ENCODE results near the gene FKBP6. TPM values are rescaled to one million over a fixed set of nuclear protein-coding genes. Genes with fewer than 3 reads are reported as not detected.
A peak's percentile ranks its signal among the peaks of the same experiment; 100 is the strongest.
"Not testable (repeated sequence)": the region's sequence is repeated elsewhere in the genome, so short reads cannot be mapped to it uniquely, and the experiment has no call there.

FKBP6 gene
- total RNA-seq, 4 donors from 2014 or later = not detected

DNA sequence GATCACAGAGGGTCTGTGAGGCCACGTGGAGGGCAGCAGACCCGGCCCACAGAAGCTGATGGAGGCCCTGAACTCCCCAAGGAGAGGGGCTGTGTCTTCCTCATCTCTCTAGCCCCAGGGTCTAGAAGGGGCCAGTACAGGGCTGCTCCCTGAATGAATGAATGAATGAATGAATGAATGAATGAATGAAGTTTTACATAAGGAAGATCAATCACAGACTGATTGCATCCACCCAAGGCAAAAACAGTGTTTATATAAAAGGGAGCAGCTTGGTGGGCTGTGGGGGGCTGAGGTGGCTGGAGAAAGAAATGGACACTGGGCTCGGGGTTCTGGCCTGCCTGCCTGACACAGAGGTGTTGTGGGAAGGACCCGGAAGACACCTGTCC, 14.4 kb upstream of the FKBP6 start:
- DNase-seq = no peak
- intact Hi-C loops (cut with DNase I) = no loop called here
- H3K4me1 ChIP-seq = peaks cover 0 to 9% (median 7%) of the 10 kb centered on the region in 3 donors
- H3K9me3 ChIP-seq = no peaks in the 10 kb centered on the region
- no peak overlapping the region for H3K4me3 ChIP-seq
- 58 to 92% methylated on average over 2 to 4 of the region's 4 CpGs for WGBS, 2 donors
- no peak for TF ChIP-seq CTCF (IDR thresholded peaks at IDR 0.05)
- no peak for TF ChIP-seq POLR2A (IDR thresholded peaks at IDR 0.05)
- no peak overlapping the region for H3K27ac ChIP-seq
- no peaks in the 10 kb centered on the region for H3K36me3 ChIP-seq
- no peaks in the 10 kb centered on the region for H3K27me3 ChIP-seq

DNA sequence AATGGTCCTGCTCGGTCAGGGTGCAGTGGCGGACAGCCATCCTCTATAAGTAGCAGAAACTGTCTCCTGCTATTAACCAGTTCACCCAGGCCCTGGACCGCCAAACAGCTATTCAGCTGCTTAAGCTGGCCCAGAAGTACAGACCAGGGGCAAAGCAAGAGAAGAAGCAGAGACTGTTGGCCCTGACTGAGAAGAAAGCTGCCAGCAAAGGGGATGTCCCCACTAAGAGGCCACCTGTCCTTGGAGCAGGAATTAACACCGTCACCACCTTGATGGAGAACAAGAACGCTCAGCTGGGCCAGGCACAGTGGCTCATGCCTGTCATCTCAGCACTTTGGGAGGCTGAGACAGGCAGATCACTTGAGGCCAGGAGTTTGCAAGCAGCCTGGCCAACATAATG, 13.7 kb upstream of the FKBP6 start:
- intact Hi-C loops (cut with DNase I) = no loop called here
- H3K27ac ChIP-seq = no peak overlapping the region
- no peak overlapping the region for H3K4me3 ChIP-seq
- no peaks in the 10 kb centered on the region for H3K27me3 ChIP-seq
- DNase-seq = no peak
- 55 to 69% methylated on average over 2 to 4 of the region's 5 CpGs for WGBS, 2 donors
- H3K36me3 ChIP-seq = no peaks in the 10 kb centered on the region
- TF ChIP-seq POLR2A (IDR thresholded peaks at IDR 0.05) = no peak
- TF ChIP-seq CTCF (IDR thresholded peaks at IDR 0.05) = no peak
- peaks cover 0 to 3% (median 1%) of the 10 kb centered on the region in 3 donors for H3K4me1 ChIP-seq
- H3K9me3 ChIP-seq = no peaks in the 10 kb centered on the region

DNA sequence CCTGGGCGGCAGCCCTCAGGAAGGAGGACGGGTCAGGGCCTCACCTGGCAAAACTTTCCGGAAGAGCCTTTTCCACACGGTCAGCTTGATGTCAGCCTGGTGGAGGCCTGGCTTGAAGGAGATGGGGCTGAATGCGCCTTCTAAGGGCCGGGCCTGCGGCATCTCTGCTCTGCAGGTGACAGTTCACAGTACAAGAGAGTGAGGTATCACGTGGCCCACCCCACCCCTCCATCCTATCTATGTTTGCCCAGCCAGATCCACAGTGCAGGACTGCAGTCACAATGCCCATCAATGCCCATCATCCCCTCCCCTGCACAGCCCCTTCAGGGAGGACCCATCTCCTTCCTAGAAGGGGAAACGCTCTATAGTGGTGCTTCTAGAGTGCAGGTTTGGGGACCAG, 11.4 kb upstream of the FKBP6 start:
- no peak overlapping the region for H3K27ac ChIP-seq
- TF ChIP-seq CTCF (IDR thresholded peaks at IDR 0.05) (no peak), POLR2A (IDR thresholded peaks at IDR 0.05) (no peak)
- H3K27me3 ChIP-seq = no peaks in the 10 kb centered on the region
- no peak overlapping the region for H3K4me3 ChIP-seq
- no peaks in the 10 kb centered on the region for H3K9me3 ChIP-seq
- no peaks in the 10 kb centered on the region for H3K4me1 ChIP-seq
- intact Hi-C loops (cut with DNase I) = no loop called here
- DNase-seq = no peak
- H3K36me3 ChIP-seq = no peaks in the 10 kb centered on the region
- WGBS, 2 donors = 87 to 94% methylated on average over 5 to 8 of the region's 9 CpGs

DNA sequence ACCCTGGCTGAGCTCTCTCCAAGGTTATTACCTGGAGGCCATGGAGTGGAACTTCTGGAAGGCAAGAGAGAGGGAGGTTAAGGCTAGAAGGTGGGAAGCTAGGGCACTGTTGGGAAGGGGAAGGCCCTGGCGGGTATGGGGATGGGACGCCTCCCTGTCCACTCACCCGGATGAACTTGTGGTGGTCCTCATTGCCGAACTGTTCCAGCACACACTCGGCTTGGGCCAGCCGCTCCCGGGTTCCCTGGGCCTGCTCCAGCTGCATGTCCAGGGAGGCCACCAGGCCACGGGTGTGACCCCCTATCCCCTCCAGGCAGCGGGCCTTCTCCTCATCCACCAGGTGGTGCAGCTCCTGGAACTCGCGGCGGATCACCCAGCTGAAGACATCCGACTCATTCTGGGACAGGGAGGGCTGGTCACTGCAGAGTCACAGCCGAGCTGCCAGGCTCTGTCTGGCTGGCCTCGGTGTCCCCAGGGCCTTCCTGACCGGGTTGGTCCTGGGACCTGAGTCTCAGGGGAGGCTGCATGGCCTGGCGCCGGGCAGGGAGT, 9.2 kb upstream of the FKBP6 start:
- H3K4me1 ChIP-seq; H3K27me3 ChIP-seq; H3K36me3 ChIP-seq; H3K4me3 ChIP-seq; intact Hi-C loops (cut with DNase I); H3K27ac ChIP-seq; DNase-seq; H3K9me3 ChIP-seq: not testable (repeated sequence)
- WGBS, 2 donors = 87 to 88% methylated on average over 3 to 5 of the region's 18 CpGs

GRCh38 chr7:73319541-73319940, 8.4 kb upstream of the FKBP6 start:
- H3K4me3 ChIP-seq; H3K27ac ChIP-seq; intact Hi-C loops (cut with DNase I); H3K9me3 ChIP-seq; H3K36me3 ChIP-seq; DNase-seq; H3K27me3 ChIP-seq: not testable (repeated sequence)
- peaks cover 0 to 10% (median 4%) of the 10 kb centered on the region in 3 donors for H3K4me1 ChIP-seq
- no CpG with 5 or more reads among the region's 9 CpGs for WGBS, 2 donors

DNA sequence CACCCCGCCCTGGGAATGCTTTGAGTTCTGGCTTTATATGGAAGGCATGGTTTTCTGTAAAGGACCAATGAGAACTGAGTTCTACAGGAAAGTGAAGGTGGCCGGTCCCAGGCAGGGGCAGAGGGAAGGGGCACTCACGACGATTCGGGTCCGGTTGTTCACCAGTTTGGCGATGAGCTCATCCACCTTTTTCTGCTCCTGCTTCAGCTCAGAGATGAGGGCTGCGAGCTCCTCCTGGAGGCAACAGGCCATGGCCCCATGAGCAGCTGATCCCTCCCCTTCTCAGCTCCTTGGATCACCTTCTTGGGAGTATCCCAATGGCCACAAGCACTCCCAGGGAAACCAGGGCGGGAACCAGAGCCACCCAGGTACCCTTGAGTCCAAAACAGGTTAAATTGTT, 8.0 kb upstream of the FKBP6 start:
- 90% methylated on average over 2 of the region's 9 CpGs; no CpG with 5 or more reads in 1 of the 2 donors for WGBS, 2 donors
- not testable (repeated sequence) for H3K27me3 ChIP-seq, H3K27ac ChIP-seq, H3K9me3 ChIP-seq, H3K4me3 ChIP-seq, H3K36me3 ChIP-seq, DNase-seq
- peaks cover 0 to 11% (median 4%) of the 10 kb centered on the region in 3 donors for H3K4me1 ChIP-seq
- intact Hi-C loops (cut with DNase I) = loop anchor here (10.0 kb wide), 1 partner anchor 115 kb away; the partner anchor contains the start of gene FZD9

- DNase-seq, H3K36me3 ChIP-seq, H3K27me3 ChIP-seq, H3K9me3 ChIP-seq, H3K27ac ChIP-seq: not testable (repeated sequence)
- WGBS, 2 donors = 60 to 63% methylated on average over 5 of the region's 5 CpGs
- intact Hi-C loops (cut with DNase I) = loop anchor here (10.0 kb wide), 1 partner anchor 111 kb away; the partner anchor contains the start of gene FZD9
- peak overlapping the region in 1 of 4 donors; percentile 44 for H3K4me3 ChIP-seq
- peaks cover 0 to 11% (median 4%) of the 10 kb centered on the region in 3 donors for H3K4me1 ChIP-seq
Measured at GRCh38 chr7:73323434-73324080, 4.4 kb upstream of the FKBP6 start.
